Measurements from ENCODE around the gene OTOF.

The OTOF gene

DNA sequence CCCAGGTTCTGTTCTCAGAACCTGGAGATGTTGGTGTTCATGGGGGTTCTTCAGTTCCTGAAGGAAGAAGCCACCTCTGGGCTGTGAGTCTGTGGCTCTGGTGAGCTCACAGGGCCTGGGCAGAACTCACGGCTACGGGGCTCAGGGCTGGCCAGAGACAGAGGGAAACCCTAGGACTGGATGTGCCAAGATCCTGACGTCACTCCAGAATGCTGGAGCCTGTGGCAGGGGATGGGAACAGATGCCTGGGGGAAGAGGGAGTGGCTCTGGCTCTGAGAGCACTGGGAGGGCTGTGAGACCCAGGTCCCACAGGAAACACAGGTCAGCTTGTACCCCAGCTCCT is at the start of gene OTOF:
OTOF (minus strand) TSS at position 214 of the 343 bp plus-strand sequence.
- peak; percentile 76 for DNase-seq

DNA sequence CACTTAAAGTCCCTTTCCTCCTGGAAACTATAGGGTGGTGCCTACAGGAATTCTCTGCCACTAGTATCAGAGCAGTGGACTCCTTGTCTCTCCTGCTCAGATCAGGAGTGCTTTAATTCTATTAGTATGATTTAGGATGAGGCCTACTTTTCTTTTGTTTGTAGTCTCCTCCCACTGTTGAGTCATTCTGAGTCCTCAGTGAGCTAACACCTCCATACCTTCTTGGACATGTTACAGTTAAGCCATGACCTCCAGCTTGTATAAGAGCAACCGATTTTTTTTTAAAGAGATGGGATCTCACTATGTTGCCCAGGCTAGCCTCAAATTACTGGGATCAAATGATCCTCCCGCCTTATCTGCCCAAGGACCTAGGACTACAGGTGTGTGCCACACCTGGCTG is 48.7 kb upstream of the OTOF start:
- DNase-seq = no peak

DNA sequence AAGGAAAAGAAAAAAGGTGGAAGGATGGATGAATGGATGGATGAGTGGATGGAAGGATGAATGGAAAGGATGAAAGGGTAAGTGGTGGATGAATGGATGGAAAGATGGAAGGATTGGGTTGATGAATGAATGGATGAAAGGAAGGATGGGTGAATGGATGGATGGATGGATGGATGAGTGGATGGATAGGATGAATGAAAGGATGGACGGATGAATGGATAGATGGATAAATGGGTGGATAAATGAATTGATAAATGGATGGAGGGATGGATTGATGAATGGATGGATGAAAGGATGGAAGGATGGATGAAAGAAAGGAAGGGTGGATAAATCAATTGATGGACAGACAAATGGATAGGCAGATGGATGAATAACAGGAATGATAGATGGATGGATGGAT is 48.2 kb upstream of the OTOF start:
- no peak for DNase-seq

DNA sequence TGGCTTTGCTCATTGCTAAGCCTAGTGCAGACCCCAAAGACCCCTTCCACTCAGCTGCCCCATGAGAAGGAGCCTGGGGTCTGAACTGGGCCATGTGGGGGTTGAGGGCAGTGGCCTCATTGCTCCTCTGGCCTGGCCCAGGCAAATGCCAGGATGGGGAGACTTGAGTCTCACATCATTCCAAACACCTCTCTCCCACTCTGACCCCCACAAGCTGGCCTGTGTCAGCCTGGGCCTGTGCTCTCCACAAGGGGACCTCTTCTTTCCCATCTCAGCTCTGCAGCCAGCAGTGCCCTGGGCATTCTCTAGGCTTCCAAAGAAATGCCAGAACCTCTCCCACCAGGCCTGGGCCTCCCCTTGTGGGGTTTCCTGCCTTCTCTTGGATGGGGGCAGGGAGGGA is 45.8 kb upstream of the OTOF start:
- no peak for DNase-seq

DNA sequence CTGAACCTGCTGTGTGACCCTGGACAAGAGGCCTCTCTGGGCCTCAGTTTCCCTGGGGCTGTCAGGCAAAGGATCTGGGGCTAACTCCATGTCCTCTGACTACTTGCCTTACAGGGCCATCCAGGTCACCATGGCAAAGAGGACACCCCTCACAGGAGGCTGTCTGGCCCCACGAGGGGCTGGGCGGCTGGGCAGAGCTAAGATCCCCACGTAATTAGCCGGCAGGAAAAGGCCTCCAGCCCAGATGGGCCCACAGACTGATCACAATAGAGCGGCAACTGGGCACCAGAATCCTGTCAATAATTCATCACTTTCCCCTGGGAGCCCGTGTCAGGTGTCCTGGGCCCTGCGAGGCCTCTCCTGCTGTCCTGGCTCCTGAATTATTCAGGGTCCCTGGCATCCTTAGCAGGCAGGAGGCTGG is 44.8 kb upstream of the OTOF start:
- no peak for DNase-seq

DNA sequence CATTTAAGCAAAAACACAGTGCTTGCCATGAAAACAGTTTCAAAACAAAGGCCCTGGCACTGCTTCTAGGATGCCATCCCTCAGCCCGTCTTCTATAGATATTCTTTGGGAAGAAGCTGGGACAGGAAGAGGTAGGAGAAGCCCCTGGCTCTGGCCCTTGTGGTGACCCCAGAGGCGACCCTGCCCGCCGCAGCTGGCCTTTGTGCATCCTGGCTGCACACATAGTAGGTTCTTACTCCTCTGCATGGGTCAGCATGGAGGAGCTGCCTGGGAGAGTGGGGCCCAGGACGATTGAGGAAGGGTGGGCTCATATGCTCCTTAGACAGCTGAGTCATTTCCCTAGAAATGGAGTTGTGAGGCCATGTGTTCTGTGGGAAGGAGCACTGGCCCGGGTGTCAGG is 44.4 kb upstream of the OTOF start:
- DNase-seq = no peak

DNA sequence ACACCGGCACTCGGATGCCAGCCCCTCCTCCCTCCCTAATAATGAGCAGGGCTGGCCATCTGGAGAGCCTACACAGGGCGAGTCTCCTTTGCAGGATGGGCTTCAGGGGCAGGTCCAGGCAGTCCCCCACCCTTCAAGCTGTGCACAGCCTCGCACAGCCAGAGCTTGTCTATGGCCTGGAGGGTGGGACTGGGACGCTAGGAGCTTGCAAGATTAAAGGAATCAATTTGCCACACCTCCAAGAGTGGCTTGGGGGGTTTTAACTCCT is 43.9 kb upstream of the OTOF start:
- no peak for DNase-seq

DNA sequence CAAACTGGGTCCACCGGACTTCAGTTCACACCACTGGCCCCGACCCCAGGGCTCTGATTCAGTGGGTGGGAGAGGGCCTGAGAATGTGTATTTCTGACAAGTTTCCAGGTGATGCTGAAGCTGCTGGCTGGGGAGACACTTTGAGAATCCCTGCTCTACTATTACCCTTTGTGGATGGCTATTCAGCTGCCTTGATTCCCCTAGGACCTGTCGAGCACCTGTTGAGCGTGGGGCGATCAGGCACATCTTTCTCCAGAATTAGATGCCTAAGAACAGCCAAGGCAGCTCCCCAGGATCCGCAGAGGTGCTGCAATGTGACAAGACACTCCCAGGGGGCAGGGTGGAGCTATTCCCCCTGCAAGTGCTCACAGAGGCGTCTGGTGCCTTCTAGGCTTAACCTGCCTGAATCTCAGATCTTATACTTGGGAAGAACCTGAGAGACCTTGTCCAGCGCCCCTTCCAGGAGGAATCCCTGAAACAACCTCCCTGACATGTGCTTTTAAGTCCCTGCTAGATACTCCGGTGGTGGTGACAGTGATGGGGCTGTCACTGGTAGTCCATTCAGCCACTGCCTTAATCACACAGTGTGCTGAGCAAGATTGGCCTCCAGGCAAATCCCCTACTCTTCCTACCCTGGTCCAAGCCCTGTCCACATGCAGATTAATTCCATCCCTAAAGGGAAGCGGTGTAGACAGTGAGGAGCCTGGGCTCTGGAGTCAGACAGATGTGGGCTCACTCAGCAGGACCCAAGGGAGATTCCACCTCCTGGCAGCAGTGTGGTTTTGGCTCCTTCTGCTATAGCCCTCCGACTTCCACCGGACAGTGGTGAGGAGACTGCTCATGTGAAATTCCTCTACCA is 43.4 kb upstream of the OTOF start:
- DNase-seq = peak; percentile 64

DNA sequence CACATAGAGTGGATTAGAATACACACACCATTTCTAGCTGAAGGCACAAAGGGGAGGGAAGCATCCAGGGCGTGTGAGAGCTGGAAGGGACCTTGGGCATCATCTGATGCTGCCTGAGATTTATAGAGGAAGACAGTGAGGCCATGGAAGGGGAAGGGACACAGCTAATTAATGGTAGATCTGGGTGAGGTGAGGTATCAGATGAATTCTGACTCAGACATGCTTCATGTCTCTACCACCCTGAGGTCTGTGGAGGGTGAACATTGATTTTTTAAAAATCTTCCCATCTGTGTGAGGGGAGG is 42.2 kb upstream of the OTOF start:
- DNase-seq = no peak

DNA sequence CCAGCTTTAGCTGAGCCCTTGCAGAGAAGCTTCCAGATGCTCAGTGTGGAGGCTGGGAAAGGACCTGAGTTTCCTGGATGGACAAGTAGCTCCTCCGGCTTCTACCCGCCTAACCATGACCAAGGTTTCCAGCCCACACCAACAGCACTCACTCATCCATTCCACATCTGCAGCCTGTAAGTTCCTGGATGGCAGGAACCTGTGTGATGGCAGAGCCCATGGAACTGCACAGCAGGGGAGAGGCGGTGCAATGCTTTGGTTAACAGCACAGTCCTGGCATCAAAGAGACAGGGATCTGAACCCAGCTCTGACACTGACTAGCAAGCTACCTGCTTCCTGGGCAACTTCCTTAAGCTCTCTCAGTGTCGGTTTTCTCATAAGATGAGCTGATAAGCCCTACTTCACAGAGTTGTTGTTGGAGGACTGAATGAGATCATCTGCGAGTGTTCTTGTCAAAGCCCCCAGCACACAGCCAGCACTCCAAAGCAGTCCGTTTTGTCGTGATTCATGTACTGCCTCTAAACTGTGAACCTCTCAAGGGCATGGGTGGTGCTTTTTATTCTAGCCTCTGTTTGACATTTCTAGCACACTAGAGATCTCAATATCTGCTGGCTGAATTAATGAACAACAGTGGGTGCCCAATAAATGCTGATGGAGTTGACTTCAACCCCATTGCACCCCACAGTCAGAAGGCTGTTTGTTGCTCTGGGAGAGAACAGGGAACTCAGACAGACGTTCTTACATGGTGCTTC is 41.6 kb upstream of the OTOF start:
- DNase-seq = no peak

DNA sequence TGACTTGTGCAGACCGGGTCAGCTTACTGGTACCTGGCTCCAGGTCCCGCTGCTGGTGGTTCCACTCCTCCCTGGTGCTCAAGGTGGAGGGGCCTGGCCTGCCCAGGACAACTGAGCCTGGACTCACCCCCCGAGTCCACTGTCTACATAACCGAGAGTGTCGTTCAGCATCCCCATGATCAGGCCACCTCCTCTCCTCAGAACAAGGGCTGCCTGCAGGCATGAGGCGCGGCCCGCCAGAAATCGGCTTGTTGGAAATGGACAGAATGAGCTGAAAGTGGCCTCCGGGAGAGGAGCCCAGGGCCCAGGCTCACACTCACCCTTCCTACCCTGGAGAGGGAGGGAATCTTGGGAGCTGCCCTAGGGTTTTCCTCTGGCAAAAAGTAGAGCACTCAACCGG is 38.9 kb upstream of the OTOF start:
- DNase-seq = no peak

DNA sequence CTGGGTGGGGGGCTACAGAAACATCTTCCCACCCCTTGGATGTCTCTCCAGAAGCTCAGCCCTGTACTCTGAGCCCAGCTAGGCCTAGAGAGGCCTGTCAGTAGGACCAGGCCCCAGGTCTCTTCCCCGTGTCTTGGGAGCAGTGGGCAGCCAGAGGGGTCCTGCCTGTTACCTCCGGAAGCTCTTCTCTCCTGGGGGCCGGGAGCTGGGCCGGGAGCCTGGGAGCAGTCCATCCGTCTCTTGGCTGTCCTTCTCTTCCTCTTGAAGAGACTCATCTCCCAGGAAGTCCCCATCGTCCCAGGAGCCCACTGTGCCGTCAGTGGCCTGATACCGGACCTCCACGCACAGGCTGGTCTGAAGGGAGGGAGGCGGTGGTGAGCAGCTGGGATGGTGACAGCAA is 38.3 kb upstream of the OTOF start:
- DNase-seq = no peak

DNA sequence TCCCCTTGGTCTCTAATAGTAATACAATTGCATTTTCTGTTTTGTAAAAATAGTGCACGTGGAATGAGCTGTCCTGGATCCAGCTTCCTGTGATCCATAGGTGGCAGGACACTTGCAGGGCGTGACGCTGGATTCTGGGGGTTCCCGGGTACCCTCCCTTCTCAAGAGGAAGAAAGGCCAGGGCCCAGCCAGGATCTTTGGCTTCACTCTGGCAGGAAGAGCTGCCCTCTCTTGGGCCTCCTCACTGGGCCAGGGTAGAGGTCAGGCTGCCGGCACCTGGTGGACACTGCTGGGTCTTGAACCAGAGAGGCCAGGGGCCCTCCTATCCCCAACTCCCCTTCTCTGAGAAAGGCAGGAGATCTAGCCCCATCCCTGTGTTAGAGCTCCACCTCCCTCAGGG is 37.8 kb upstream of the OTOF start:
- no peak for DNase-seq

DNA sequence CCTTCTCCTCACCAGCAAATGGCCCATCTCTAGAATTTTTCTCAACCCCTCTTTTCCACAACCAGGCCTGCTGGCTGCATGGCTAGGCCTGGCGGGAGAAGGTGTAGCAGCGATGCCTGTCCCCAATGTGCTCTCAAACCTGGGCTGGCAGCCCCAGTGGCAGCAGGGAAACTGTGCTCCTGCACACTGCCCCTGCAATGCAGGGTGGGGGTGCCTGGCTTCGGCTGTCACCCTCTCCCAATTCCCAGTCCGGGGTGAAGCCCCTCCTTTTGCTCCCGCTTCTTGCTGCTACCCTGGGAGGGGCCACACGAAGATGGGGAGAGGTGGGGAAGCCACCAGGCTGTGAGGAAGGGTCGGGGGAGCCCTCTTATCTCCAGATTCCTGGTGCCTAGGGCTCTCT is 36.1 kb upstream of the OTOF start:
- no peak for DNase-seq

DNA sequence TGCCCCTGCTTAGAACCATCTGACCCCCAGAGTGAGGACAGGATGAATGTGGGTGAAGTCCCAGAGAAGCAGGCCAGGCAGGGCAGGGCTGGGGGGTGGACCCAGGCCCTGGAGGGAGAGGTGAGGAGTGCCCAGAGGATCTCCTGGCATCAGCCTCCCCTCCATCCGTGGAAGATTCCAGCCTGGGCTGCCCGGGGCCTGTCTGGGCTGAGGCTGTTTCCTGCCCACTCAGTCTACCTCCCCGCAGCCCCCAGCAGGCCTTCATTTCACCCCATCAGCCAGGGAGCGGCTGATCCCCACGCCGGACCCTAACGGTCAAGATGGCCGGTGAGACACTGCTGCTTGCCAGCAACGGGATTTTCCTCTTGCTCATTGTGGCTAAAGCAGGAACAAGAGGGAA is 35.3 kb upstream of the OTOF start:
- no peak for DNase-seq

DNA sequence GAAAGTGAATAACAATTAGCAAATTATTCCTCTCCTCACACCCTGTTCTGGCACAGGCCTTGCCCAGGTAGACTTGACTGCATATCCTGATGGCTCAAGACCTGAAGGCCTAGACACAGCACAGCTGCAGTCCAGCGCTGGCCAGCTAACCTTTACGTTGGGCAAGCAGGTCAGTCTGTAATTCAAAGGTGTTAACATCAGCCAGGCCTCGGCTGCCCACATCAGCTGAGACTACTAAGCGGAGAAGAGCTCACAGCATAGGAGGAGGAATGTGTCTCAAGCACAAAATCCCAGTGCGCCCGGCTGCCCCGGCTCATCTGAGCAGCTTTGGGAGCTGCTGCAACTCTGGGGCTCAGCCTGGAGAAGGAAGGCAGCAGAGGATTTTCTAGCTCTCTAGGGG is 33.5 kb upstream of the OTOF start:
- DNase-seq = no peak

DNA sequence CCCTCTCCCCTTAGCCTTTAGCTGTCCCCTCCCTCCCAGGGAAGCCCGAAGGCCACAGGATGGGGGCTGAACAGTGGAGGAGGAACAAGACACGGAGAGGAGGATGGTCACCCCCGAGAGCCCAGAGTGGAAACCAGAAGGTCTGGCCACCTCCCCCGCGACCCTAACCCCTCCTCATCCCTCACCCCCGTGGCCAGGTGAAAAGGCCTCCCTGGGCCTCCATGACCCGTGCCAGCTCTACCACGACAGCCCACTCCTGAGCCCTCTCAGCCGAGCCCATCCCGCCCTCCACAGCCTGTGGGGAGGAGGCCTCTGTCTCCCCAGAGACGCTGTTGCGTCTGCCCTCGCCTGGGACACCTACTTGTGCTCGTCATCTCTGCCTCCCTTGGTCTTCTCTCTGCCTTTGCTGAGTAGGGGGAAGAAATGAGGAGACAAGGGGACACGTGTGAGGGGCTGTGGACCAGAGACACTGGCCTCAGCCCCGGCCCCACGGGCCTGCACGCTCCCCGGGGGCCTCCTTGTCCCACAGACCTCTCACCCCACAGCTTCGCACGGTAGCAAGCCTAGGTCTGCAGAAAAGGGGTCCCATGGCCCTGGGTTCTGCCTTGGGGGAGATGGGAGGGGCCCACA is 32.5 kb upstream of the OTOF start:
- DNase-seq = no peak

DNA sequence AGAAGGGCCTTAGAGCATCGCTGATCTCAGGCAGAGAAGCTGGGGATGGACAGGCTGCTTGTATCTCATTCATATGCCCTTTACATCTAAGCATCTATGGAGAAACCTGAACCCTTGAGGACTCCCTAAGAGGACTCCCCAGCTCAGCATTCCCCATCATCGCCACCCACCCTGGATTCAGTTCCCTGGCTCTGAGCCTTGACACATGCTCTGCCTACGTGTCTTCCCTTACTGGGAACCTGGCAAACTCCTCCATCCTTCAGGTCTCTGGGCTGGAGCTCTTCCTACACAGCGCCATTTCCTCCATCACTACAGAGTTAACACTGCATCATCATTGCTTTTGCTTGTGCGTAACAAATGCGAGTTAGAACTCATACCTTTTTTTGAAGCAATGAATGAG is 31.2 kb upstream of the OTOF start:
- no peak for DNase-seq

DNA sequence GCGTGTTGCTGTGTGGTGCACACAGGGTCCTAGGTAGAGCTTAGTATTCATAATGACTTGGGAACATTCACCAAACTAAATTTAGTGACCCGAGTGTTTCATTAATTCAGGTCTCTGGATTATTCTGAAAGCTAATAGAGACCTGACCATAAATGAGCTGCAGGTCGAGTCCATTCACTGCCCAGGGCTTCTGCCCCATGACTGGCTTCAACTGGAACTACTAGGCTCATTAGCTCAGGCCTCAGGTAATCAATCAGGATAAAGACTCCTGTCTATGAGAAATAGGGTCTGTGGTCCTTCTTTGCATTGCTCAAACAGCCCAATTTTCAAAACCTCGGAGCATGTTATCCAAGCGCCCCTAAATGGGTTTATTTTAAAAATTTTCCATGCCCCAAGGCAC is 30.0 kb upstream of the OTOF start:
- DNase-seq = no peak

DNA sequence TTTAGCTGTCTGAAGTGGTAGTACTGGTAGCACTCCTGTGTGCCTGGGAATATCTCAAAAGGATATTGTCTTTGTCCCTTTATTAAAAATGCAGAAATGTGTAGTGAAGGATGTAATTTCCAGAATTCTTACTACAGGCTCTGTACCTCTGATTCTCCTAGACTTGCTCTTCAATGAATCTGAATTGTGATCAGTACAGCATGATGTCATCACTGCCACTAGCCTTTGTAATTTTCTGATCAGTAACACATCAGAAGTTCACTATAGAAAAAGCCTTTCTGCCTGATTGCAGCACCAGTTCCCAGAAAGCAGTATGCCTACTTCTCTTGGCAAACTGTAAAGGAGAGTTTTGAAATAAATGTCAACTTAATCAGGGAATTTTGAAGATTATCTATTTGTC is 29.2 kb upstream of the OTOF start:
- DNase-seq = no peak

DNA sequence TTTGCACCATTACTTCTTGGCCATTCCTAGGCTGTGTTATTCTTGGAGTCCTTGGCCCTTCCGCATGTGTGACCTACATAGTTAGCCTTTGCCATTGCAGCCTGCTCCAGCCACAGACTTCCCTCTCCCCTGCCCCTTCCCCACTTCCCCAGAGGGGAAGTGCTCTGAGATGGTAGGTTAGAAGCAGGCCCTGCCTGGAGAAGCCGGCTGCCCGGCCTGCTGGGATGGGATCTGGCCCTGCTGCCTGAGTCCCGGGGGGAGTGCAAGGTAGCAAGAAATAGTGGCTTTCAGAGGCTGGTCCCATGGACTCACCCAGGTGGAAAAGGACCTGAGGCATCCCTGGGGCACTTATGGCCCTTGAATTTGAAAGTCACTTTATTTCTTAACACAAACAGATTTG is 28.4 kb upstream of the OTOF start:
- DNase-seq = no peak

DNA sequence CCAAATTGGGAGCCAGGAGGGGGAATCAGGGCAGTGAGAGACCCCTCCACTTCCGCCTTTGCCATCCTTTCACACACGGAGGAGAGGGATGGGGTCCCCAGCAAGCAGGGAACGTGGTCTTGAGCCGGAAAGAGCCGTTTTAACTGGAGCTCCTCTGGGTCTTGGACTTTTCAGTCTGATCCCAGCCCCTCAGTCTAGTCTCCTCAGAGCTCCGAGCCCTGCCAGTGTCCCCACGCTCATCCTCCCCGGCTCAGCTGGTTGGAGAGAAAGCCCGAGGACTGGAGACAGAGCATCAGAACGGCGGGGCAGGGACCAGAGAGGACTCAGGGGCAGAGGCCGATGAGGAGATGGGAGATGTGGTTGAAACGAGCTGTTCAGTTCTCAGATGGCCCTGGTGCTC is 26.1 kb upstream of the OTOF start:
- no peak for DNase-seq

DNA sequence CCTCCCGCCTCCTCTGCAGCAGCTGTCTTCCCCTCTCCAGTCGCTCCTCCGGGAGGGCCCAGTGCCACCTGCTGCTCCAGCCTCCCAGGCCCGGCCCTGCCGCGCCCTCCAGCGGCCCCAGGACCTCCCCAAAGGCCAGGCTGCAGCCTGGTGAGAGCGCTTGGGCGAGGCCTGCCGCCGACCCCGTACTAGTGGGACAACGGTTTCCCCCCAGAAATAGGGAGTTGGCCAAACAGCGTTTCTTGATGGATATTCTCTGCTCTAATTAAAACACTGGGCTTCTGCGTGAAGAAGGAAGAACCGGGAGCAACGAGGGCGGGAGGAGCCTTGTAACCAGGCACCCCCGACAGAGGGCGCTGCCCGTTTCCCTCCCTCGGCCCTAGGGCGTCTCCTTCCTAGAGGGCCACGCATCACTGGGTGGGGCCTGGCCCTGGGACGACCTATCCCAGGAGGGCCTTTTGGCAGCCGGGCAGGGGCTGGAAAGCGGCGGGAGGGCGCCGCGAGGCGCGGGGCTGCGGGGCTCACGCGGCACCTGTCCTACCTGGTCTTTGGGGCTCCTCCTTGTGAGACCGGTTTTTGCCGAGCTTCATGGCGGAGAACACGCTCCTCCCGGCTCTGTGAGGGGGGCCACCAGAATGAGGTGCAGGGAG is 25.4 kb upstream of the OTOF start:
- DNase-seq = peak; percentile 88

DNA sequence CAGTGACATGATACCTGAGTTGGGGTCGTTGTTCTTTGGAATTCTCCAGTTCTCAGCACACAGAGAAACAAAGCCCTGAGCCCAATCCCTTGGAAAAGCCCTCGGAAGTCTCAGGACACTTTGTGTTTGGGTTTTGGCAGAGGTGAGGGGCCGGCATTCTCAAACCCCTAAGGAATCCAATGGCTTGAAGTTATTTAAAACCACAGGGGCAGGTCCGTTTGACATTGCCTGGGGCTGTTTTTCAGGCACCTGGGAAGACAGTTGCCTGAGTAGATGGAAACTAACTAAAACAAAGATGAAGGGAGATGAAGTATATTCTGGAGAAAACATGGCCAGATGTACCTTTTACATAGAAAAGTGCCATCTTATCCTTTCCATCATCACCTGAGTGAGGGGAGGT is 22.5 kb upstream of the OTOF start:
- no peak for DNase-seq
